ENCODE results near the gene MTIF2. TPM values are rescaled to one million over a fixed set of nuclear protein-coding genes. Genes with fewer than 3 reads are reported as not detected.
A peak's percentile ranks its signal among the peaks of the same experiment; 100 is the strongest.

Gene MTIF2
- total RNA-seq, 1 donor from 2014 or later, result 32.9 TPM

DNA sequence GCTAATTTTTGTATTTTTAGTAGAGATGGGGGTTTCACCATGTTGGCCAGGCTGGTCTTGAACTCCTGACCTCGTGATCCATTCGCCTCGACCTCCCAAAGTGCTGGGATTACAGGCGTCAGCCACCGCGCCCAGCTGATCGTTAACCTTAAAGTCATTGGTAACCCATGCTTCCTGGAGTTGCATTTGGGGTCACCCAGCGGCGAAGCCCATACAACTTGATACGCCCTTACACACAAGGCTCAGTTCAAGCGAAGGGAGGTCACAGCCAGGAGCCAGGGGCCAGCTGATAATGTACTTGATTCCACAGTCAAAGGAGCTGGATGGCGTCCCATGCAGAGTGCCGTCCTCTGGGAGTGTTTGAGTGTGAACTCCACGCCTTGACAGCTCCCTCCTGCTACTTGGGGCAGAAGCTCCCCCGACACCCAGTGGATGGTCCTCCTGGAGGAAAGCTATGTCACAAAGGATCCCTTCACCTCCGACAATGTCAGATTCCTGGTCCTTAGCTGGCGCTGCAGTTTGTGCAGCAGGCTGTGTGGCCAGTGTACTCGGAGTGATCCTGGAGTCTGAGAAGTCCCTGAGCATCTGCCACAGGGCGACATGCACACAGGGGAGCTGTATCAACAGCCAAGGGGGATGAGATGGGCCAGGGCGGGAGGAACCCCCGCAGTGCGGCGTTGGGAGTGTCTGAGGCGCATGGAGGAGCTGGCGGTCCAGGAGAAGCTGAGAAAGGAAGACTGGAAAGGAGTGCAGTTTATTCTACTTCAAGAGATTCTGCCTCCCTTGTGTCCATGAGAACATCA lies 44.9 kb downstream of the MTIF2 start:
- Mint-ChIP-seq H3K4me3 (peak overlapping the region; percentile 76), H3K9me3 (no peaks in the 10 kb centered on the region), H3K27me3 (ENCODE audit: low read depth) (no peaks in the 10 kb centered on the region), H3K27ac (ENCODE audit: unreplicated experiment) (peak overlapping the region; percentile 81), H3K4me1 (peaks cover 24% of the 10 kb centered on the region), H3K36me3 (ENCODE audit: low read depth) (peaks cover under 1% of the 10 kb centered on the region)
- no peak for TF ChIP-seq CTCF (conservative IDR thresholded peaks at IDR 0.05)
- no peak for DNase-seq (ENCODE audit: low read depth, low spot score)

- H3K27me3 Mint-ChIP-seq (ENCODE audit: low read depth), result no peaks in the 10 kb centered on the region
- peaks cover 6% of the 10 kb centered on the region for H3K36me3 Mint-ChIP-seq (ENCODE audit: low read depth)
- no peaks in the 10 kb centered on the region for H3K9me3 Mint-ChIP-seq
- no peaks in the 10 kb centered on the region for H3K4me1 Mint-ChIP-seq
- no peak overlapping the region for H3K27ac Mint-ChIP-seq (ENCODE audit: unreplicated experiment)
- no peak overlapping the region for H3K4me3 Mint-ChIP-seq
- DNase-seq (ENCODE audit: low read depth, low spot score), result no peak
- TF ChIP-seq CTCF (conservative IDR thresholded peaks at IDR 0.05), result no peak
Observed at GRCh38 chr2:55213822-55214221, 55.2 kb downstream of the MTIF2 start.

GRCh38 chr2:55204950-55205349 lies 64.1 kb downstream of the MTIF2 start:
- no peak for TF ChIP-seq CTCF (conservative IDR thresholded peaks at IDR 0.05)
- Mint-ChIP-seq H3K4me1 (no peaks in the 10 kb centered on the region), H3K4me3 (no peak overlapping the region), H3K27ac (ENCODE audit: unreplicated experiment) (no peak overlapping the region), H3K27me3 (ENCODE audit: low read depth) (no peaks in the 10 kb centered on the region), H3K36me3 (ENCODE audit: low read depth) (peaks cover 53% of the 10 kb centered on the region), H3K9me3 (peaks cover 28% of the 10 kb centered on the region)
- DNase-seq (ENCODE audit: low read depth, low spot score), result no peak

DNA sequence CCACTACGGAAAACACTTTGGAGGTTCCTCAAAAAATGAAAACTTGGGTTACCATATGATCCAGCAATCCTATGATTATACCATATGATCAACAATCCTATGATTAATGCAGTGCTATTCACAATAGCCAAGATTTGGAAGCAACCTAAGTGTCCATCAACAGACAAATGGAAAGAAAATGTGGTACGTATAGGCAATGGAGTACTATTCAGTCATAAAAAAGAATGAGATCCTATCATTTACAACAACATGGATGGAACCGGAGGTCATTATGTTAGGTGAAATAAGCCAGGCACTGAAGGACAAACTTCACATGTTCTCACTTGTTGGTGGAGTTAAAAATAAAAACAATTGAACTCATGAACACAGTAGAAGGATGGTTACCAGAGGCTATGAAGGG lies 64.5 kb downstream of the MTIF2 start:
- Mint-ChIP-seq H3K36me3 (ENCODE audit: low read depth) (peaks cover 56% of the 10 kb centered on the region), H3K9me3 (peaks cover 30% of the 10 kb centered on the region), H3K27ac (ENCODE audit: unreplicated experiment) (no peak overlapping the region), H3K27me3 (ENCODE audit: low read depth) (no peaks in the 10 kb centered on the region), H3K4me1 (no peaks in the 10 kb centered on the region), H3K4me3 (no peak overlapping the region)
- DNase-seq (ENCODE audit: low read depth, low spot score), result no peak
- no peak for TF ChIP-seq CTCF (conservative IDR thresholded peaks at IDR 0.05)

GRCh38 chr2:55200416-55200815 lies 68.6 kb downstream of the MTIF2 start:
- H3K4me3 Mint-ChIP-seq, result no peak overlapping the region
- no peak for TF ChIP-seq CTCF (conservative IDR thresholded peaks at IDR 0.05)
- H3K9me3 Mint-ChIP-seq, result peaks cover 31% of the 10 kb centered on the region
- H3K4me1 Mint-ChIP-seq, result no peaks in the 10 kb centered on the region
- DNase-seq (ENCODE audit: low read depth, low spot score), result no peak
- H3K36me3 Mint-ChIP-seq (ENCODE audit: low read depth), result peaks cover 75% of the 10 kb centered on the region
- no peaks in the 10 kb centered on the region for H3K27me3 Mint-ChIP-seq (ENCODE audit: low read depth)
- no peak overlapping the region for H3K27ac Mint-ChIP-seq (ENCODE audit: unreplicated experiment)
